Liver (tissue), 3 donors: ENCODE results near the gene GCNT2.

Experiments used
- JUND ChIP-seq, 2 donors: IDR thresholded peaks; 2 replicates each; pipeline ENCODE4 v1.6.1; 2016; ENCODE audit warnings: antibody characterized with exemption in 2 of 2
- NR2F2 ChIP-seq: IDR thresholded peaks from 2 replicates; pipeline ENCODE4 v1.6.1; 2016; ENCODE audit warnings: antibody characterized with exemption
- SP1 ChIP-seq: IDR thresholded peaks from 2 replicates; pipeline ENCODE4 v1.6.1; 2018; ENCODE audit warnings: antibody characterized with exemption, mild to moderate bottlenecking
- TF ChIP-seq, protein P1 (sequence below): fragments of 150-350 bp; IDR thresholded peaks from 2 replicates; pipeline ENCODE4 v1.5.1; 2017; ENCODE audit warnings: improper control_type of control experiment, low read depth, low read length; ENCODE audit not compliant: missing input control
- donor health status: healthy.
- donor health status: healthy.

DNA sequence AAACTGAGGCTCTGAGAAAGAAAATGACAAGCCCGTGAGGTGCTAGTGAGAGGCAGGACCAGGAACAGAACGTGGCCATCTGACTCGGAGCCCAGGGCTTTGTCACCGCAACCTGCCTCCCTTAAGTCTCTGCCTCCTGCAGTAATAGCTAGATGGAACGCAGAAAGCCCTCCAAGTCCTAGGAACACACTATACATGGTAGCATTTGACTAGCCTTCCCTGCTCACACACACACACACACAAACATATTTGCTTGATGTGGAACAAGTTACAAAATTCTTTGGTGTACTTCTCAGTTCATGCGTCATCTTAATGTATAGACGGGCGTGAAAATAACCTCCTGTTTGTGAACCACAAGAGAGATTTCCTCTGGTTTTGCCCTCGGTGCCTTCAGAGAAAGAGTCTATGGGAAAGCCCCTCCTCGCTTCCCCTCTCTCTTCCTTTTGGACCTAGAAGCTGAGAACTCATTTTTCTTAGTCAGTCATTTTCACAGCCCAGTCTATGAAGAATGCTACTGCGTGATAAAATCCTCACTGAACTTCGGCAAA, 134.4 kb downstream of the GCNT2 start:
- TF ChIP-seq, protein P1, sequence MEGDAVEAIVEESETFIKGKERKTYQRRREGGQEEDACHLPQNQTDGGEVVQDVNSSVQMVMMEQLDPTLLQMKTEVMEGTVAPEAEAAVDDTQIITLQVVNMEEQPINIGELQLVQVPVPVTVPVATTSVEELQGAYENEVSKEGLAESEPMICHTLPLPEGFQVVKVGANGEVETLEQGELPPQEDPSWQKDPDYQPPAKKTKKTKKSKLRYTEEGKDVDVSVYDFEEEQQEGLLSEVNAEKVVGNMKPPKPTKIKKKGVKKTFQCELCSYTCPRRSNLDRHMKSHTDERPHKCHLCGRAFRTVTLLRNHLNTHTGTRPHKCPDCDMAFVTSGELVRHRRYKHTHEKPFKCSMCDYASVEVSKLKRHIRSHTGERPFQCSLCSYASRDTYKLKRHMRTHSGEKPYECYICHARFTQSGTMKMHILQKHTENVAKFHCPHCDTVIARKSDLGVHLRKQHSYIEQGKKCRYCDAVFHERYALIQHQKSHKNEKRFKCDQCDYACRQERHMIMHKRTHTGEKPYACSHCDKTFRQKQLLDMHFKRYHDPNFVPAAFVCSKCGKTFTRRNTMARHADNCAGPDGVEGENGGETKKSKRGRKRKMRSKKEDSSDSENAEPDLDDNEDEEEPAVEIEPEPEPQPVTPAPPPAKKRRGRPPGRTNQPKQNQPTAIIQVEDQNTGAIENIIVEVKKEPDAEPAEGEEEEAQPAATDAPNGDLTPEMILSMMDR = no peak
- TF ChIP-seq SP1 (no peak), JUND (IDR thresholded peaks at IDR 0.05) (no peak), NR2F2 (no peak)
